SK-N-SH (cell line): ENCODE results near the gene AMPH.

Experiments
- CHD2 ChIP-seq: fragments of 150-350 bp; IDR thresholded peaks from 2 replicates; pipeline ENCODE4 v1.6.1; 2018; ENCODE audit warnings: low read length; ENCODE audit not compliant: partially characterized antibody
- EP300 ChIP-seq, 2 experiments: IDR thresholded peaks; 2 replicates each; pipeline versions ENCODE4 v1.4.0 to v1.6.1; 2012; ENCODE audit warnings: borderline replicate concordance in 1 of 2, low read depth in 1 of 2, low read length in 1 of 2
- FOXJ3 ChIP-seq: sonication (generic); formaldehyde crosslinking; IDR thresholded peaks from 2 replicates; pipeline ENCODE4 v1.5.1; 2020; ENCODE audit warnings: mild to moderate bottlenecking, missing genetic modification reagents
- GABPA ChIP-seq: IDR thresholded peaks from 2 replicates; pipeline ENCODE4 v1.4.0; 2012; ENCODE audit warnings: low read depth, mild to moderate bottlenecking
- NFIC ChIP-seq: IDR thresholded peaks from 2 replicates; pipeline ENCODE4 v1.4.0; 2012; ENCODE audit warnings: borderline replicate concordance
- RAD21 ChIP-seq: IDR thresholded peaks from 2 replicates; pipeline ENCODE4 v1.6.1; 2012; ENCODE audit warnings: mild to moderate bottlenecking, low read length
- TAF1 ChIP-seq: IDR thresholded peaks from 2 replicates; pipeline ENCODE4 v1.6.1; 2012; ENCODE audit warnings: low read depth, mild to moderate bottlenecking, low read length, moderate library complexity, borderline replicate concordance
- YY1 ChIP-seq: IDR thresholded peaks from 2 replicates; pipeline ENCODE4 v1.4.0; 2012; ENCODE audit warnings: low read depth, mild to moderate bottlenecking
- TF ChIP-seq, protein P1 (sequence below): IDR thresholded peaks from 2 replicates; pipeline ENCODE4 v1.6.1; 2012; ENCODE audit warnings: mild to moderate bottlenecking, low read depth, low read length, moderate library complexity
- TF ChIP-seq, protein P2 (sequence below): fragments of 200-600 bp; sonication (generic); IDR thresholded peaks from 2 replicates; pipeline ENCODE4 v1.6.1; 2017; ENCODE audit warnings: antibody characterized with exemption, mild to moderate bottlenecking, moderate library complexity

DNA sequence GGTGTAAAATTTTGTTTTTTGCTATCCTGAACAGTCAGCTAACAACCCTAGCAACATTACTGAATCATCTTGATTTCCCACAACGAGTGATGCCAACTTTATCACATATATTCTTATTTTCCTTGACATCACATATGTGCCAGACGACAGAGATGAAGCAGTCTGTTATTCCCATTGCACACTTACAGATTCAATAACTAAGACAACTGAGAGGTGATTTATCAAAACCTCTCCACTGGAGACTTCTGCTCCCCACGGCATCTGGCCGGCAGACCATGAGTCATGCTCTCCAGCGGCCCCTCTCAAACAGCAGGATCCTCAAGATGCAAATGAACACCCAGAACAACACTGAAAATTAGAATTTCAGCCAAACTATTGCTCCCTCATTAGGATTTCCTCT lies 57.1 kb downstream of the AMPH start:
- TF ChIP-seq FOXJ3 (no peak), GABPA (no peak), NFIC (no peak), RAD21 (no peak), CHD2 (no peak), YY1 (no peak), EP300 (IDR thresholded peaks at IDR 0.05; ENCODE audit: borderline replicate concordance in 1 of 2, low read depth in 1 of 2, low read length in 1 of 2) (no peak), TAF1 (no peak)
- TF ChIP-seq, protein P1, sequence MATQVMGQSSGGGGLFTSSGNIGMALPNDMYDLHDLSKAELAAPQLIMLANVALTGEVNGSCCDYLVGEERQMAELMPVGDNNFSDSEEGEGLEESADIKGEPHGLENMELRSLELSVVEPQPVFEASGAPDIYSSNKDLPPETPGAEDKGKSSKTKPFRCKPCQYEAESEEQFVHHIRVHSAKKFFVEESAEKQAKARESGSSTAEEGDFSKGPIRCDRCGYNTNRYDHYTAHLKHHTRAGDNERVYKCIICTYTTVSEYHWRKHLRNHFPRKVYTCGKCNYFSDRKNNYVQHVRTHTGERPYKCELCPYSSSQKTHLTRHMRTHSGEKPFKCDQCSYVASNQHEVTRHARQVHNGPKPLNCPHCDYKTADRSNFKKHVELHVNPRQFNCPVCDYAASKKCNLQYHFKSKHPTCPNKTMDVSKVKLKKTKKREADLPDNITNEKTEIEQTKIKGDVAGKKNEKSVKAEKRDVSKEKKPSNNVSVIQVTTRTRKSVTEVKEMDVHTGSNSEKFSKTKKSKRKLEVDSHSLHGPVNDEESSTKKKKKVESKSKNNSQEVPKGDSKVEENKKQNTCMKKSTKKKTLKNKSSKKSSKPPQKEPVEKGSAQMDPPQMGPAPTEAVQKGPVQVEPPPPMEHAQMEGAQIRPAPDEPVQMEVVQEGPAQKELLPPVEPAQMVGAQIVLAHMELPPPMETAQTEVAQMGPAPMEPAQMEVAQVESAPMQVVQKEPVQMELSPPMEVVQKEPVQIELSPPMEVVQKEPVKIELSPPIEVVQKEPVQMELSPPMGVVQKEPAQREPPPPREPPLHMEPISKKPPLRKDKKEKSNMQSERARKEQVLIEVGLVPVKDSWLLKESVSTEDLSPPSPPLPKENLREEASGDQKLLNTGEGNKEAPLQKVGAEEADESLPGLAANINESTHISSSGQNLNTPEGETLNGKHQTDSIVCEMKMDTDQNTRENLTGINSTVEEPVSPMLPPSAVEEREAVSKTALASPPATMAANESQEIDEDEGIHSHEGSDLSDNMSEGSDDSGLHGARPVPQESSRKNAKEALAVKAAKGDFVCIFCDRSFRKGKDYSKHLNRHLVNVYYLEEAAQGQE = no peak
- TF ChIP-seq, protein P2, sequence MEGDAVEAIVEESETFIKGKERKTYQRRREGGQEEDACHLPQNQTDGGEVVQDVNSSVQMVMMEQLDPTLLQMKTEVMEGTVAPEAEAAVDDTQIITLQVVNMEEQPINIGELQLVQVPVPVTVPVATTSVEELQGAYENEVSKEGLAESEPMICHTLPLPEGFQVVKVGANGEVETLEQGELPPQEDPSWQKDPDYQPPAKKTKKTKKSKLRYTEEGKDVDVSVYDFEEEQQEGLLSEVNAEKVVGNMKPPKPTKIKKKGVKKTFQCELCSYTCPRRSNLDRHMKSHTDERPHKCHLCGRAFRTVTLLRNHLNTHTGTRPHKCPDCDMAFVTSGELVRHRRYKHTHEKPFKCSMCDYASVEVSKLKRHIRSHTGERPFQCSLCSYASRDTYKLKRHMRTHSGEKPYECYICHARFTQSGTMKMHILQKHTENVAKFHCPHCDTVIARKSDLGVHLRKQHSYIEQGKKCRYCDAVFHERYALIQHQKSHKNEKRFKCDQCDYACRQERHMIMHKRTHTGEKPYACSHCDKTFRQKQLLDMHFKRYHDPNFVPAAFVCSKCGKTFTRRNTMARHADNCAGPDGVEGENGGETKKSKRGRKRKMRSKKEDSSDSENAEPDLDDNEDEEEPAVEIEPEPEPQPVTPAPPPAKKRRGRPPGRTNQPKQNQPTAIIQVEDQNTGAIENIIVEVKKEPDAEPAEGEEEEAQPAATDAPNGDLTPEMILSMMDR = no peak
